ENCODE data around the gene GNPDA1.

The GNPDA1 gene

GRCh38 chr5:142024771-142025304 lies 12.0 kb upstream of the GNPDA1 start:
- no peak for DNase-seq (ENCODE audit: low read depth, low spot score)
- peak overlapping the region; percentile 59 for H3K4me3 ChIP-seq (ENCODE audit: low read depth, low read length)
- TF ChIP-seq, protein P1, sequence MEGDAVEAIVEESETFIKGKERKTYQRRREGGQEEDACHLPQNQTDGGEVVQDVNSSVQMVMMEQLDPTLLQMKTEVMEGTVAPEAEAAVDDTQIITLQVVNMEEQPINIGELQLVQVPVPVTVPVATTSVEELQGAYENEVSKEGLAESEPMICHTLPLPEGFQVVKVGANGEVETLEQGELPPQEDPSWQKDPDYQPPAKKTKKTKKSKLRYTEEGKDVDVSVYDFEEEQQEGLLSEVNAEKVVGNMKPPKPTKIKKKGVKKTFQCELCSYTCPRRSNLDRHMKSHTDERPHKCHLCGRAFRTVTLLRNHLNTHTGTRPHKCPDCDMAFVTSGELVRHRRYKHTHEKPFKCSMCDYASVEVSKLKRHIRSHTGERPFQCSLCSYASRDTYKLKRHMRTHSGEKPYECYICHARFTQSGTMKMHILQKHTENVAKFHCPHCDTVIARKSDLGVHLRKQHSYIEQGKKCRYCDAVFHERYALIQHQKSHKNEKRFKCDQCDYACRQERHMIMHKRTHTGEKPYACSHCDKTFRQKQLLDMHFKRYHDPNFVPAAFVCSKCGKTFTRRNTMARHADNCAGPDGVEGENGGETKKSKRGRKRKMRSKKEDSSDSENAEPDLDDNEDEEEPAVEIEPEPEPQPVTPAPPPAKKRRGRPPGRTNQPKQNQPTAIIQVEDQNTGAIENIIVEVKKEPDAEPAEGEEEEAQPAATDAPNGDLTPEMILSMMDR (IDR thresholded peaks at IDR 0.05; ENCODE audit: insufficient read depth, low read length, missing control alignments) = no peak
- CTCF ChIA-PET = interaction anchor here (0.8 to 3.1 kb wide), 8 partner anchors 10 to 333 kb away, joined by 3 to 32 read pairs (median 4); partner anchors contain the start of gene GNPDA1
- POLR2A ChIA-PET = interaction anchor here (0.6 to 1.1 kb wide), 2 partner anchors 13 to 46 kb away, joined by 3 to 5 read pairs; partner anchors contain the start of gene GNPDA1

- TF ChIP-seq, protein P1 (IDR thresholded peaks at IDR 0.05; ENCODE audit: insufficient read depth, low read length, missing control alignments) = no peak
- H3K4me3 ChIP-seq (ENCODE audit: low read depth, low read length) = no peak overlapping the region
- CTCF ChIA-PET = interaction anchor here (1.1 to 3.1 kb wide), 4 partner anchors 9 to 332 kb away, joined by 4 to 32 read pairs (median 6); partner anchors contain the start of gene GNPDA1
- DNase-seq (ENCODE audit: low read depth, low spot score) = no peak
- POLR2A ChIA-PET = no interaction called here
Observed at GRCh38 chr5:142023836-142024235, 11.0 kb upstream of the GNPDA1 start.

DNA sequence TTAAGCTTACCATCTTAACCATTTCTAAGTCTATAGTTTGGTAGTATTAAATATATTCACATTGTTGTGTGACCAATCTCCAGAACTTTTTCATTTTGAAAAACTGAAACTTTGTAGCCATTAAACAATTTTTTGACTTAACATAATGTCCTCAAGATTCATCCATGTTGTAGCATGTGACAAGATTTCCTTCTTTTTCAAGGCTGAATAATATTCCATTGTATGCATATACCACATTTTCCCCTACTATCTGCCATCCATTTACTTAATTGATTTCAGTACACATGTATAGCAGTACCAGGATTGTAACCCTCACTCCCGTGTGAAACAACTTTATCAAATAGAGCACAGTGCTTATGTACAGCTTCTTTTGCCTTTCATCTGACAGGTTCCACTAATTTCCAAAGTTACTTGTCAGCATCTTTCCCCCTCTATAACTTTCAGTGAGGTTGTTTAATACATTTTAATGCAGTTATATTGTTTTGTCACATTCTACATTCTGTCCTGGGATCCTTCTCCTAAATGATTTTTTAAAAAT lies 7.4 kb upstream of the GNPDA1 start:
- CTCF ChIA-PET = interaction anchor here (2.4 kb wide), 1 partner anchor 123 kb away, joined by 7 read pairs; no protein-coding TSS in a partner anchor
- POLR2A ChIA-PET = no interaction called here
- no peak for DNase-seq (ENCODE audit: low read depth, low spot score)

DNA sequence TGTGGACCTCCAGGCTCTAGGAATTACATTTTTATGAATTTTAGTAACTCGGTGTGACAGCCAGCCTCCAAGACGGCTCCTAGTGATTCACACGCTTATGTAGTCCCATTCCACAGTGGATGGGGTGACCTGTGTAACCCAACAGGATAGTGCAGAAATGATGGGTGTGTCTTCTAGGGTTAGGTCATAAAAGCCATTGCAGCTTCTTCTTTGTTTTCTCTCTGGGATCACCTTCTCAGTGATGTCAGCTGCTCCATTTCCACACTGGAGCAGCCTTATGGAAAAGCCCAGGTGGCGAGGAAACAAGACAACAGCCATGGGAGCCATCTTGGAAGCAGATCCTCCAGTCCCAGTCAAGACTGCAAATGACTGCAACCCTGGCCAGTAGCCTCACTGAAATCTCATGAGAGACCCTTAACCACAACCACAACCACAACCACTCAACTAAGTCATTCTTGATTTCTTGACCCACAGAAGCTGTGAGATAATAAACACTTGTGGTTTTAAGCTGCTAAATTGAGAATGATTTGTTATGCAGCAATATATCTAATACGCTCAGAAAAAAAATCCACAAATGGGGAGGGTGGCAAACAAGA lies 5.1 kb upstream of the GNPDA1 start:
- H3K4me3 ChIP-seq (ENCODE audit: low read depth, low read length) = no peak overlapping the region
- POLR2A ChIA-PET = no interaction called here
- CTCF ChIA-PET = interaction anchor here (1.3 to 1.5 kb wide), 3 partner anchors 9 to 125 kb away, joined by 3 to 5 read pairs (median 4); no protein-coding TSS in a partner anchor
- DNase-seq (ENCODE audit: low read depth, low spot score) = no peak
- TF ChIP-seq, protein P1 (IDR thresholded peaks at IDR 0.05; ENCODE audit: insufficient read depth, low read length, missing control alignments) = no peak

More for the DNA sequence above, 7.4 kb upstream of the GNPDA1 start:
- H3K4me3 ChIP-seq (ENCODE audit: low read depth, low read length) = no peak overlapping the region
- TF ChIP-seq, protein P1 (IDR thresholded peaks at IDR 0.05; ENCODE audit: insufficient read depth, low read length, missing control alignments) = no peak

DNA sequence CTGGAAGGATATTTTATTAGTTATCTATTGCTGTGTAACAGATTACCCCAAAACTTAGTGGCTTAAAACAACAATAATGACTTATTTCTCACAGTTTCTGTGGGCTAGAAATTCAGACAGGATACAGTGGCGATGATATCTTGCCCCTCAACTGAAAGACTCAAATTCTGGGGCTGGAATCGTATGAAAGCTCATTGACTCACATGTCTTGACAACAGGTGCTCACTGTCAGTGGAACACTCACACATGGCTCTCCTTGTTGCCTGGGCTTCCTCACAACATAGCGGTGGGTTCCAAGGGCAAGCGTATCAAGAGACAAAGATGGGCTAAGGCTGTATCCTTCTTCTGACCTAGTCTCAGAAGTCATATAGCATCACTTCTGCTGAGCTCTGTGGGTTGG lies 3.7 kb upstream of the GNPDA1 start:
- TF ChIP-seq, protein P1 (IDR thresholded peaks at IDR 0.05; ENCODE audit: insufficient read depth, low read length, missing control alignments) = no peak
- DNase-seq (ENCODE audit: low read depth, low spot score) = no peak
- POLR2A ChIA-PET = no interaction called here
- no peak overlapping the region for H3K4me3 ChIP-seq (ENCODE audit: low read depth, low read length)
- CTCF ChIA-PET = interaction anchor here (0.8 to 8.5 kb wide), 9 partner anchors 8 to 324 kb away, joined by 3 to 128 read pairs (median 5); no protein-coding TSS in a partner anchor

All from AG04449 (cell line).